HEK293 (cell line): ENCODE measurements around the gene XRCC6.

Experiments
- CTCF ChIA-PET: fragments of 350-600 bp; formaldehyde crosslinking; extraction: SDS; loops from one replicate; lab custom pipeline; 2021; ENCODE audit warnings: antibody characterized with exemption; lab: Yijun Ruan, JAX
- POLR2A ChIA-PET: fragments of 300-600 bp; formaldehyde crosslinking; extraction: SDS; loops from one replicate; lab custom pipeline; 2020; ENCODE audit warnings: antibody characterized with exemption, inconsistent platforms; lab: Yijun Ruan, JAX
- H3K27ac ChIP-seq: fragments of 200-500 bp; sonication (Bioruptor generic); 2 replicates; pipeline ENCODE4 v1.5.1; 2014; ENCODE audit warnings: low read depth, low read length, control low read depth, inconsistent platforms; ENCODE audit errors: extremely low read depth
- H3K36me3 ChIP-seq, 2 experiments: fragments of 200-500 bp in 1 of 2; sonication (Bioruptor generic) in 1 of 2; 1 replicate in 1 of 2; 2 replicates in 1 of 2; pipeline ENCODE4 v1.5.1; 2014 to 2017; ENCODE audit warnings: inconsistent platforms in 2 of 2, low read length in 2 of 2; ENCODE audit not compliant: control insufficient read depth in 2 of 2, insufficient read depth in 1 of 2
- H3K4me1 ChIP-seq: fragments of 200-500 bp; sonication (Bioruptor generic); 2 replicates; pipeline ENCODE4 v1.5.1; 2014; ENCODE audit warnings: mild to moderate bottlenecking, low read length, inconsistent platforms; ENCODE audit not compliant: control insufficient read depth, insufficient read depth
- H3K4me3 ChIP-seq: 2 replicates; pipeline ENCODE4 v1.5.1; 2011; ENCODE audit warnings: low read depth, mild to moderate bottlenecking, control low read depth, low read length, moderate library complexity
- H3K9me3 ChIP-seq: fragments of 200-500 bp; sonication (Bioruptor generic); 2 replicates; pipeline ENCODE4 v1.5.1; 2014; ENCODE audit warnings: low read depth, low read length, inconsistent platforms; ENCODE audit not compliant: control insufficient read depth, insufficient read depth
- SETDB1 ChIP-seq: IDR thresholded peaks from one replicate; pipeline ENCODE4 v1.6.1; 2017; ENCODE audit warnings: mild to moderate bottlenecking, low read length, moderate library complexity, mixed read lengths; ENCODE audit not compliant: insufficient read length
- SP7 ChIP-seq: fragments of 450-650 bp; formaldehyde crosslinking; IDR thresholded peaks from 2 replicates; pipeline ENCODE4 v1.5.1; 2016; ENCODE audit warnings: missing biosample characterization, missing genetic modification characterization
- WT1 ChIP-seq: fragments of 450-650 bp; formaldehyde crosslinking; IDR thresholded peaks from 2 replicates; pipeline ENCODE4 v1.5.1; 2016; ENCODE audit warnings: missing biosample characterization, missing genetic modification characterization
- YY1 ChIP-seq: fragments of 450-650 bp; formaldehyde crosslinking; IDR thresholded peaks from 2 replicates; pipeline ENCODE4 v1.5.1; 2018; ENCODE audit warnings: missing biosample characterization, missing genetic modification characterization
- YY2 ChIP-seq: fragments of 450-650 bp; formaldehyde crosslinking; IDR thresholded peaks from 2 replicates; pipeline ENCODE4 v1.5.1; 2016; ENCODE audit warnings: missing biosample characterization, missing genetic modification characterization
- ZEB2 ChIP-seq: fragments of 450-650 bp; formaldehyde crosslinking; IDR thresholded peaks from 2 replicates; pipeline ENCODE4 v1.5.1; 2016; ENCODE audit warnings: missing biosample characterization, missing genetic modification characterization
- ZIC2 ChIP-seq: fragments of 450-650 bp; formaldehyde crosslinking; IDR thresholded peaks from 2 replicates; pipeline ENCODE4 v1.5.1; 2016; ENCODE audit warnings: missing biosample characterization, missing genetic modification characterization
- ZNF121 ChIP-seq: fragments of 450-650 bp; formaldehyde crosslinking; IDR thresholded peaks from 2 replicates; pipeline ENCODE4 v1.5.1; 2016; ENCODE audit warnings: missing biosample characterization, missing genetic modification characterization
- ZNF223 ChIP-seq: fragments of 450-650 bp; formaldehyde crosslinking; IDR thresholded peaks from 2 replicates; pipeline ENCODE4 v1.5.1; 2016; ENCODE audit warnings: missing biosample characterization, missing genetic modification characterization
- ZNF274 ChIP-seq, 2 experiments: fragments of 200-500 bp in 1 of 2; fragments of 450-650 bp in 1 of 2; sonication (Bioruptor generic) in 1 of 2; formaldehyde crosslinking in 1 of 2; IDR thresholded peaks; 2 replicates each; pipeline versions ENCODE4 v1.5.1 to v1.6.1; 2014 to 2016; ENCODE audit warnings: borderline replicate concordance in 1 of 2, inconsistent platforms in 1 of 2, low read length in 1 of 2, missing biosample characterization in 1 of 2, missing genetic modification characterization in 1 of 2
- ZNF280C ChIP-seq: fragments of 450-650 bp; formaldehyde crosslinking; IDR thresholded peaks from 2 replicates; pipeline ENCODE4 v1.5.1; 2016; ENCODE audit warnings: missing biosample characterization, missing genetic modification characterization
- ZNF341 ChIP-seq: fragments of 450-650 bp; formaldehyde crosslinking; IDR thresholded peaks from 2 replicates; pipeline ENCODE4; 2016; ENCODE audit warnings: low read depth, missing biosample characterization, missing genetic modification characterization
- ZNF549 ChIP-seq: fragments of 450-650 bp; IDR thresholded peaks from 2 replicates; pipeline ENCODE4 v1.5.1; 2018; ENCODE audit warnings: missing biosample characterization, missing genetic modification characterization, mild to moderate bottlenecking, inconsistent platforms, moderate library complexity

The XRCC6 gene

GRCh38 chr22:41578114-41578513 is 43.0 kb upstream of the XRCC6 start:
- peaks cover 8 to 72% of the 10 kb centered on the region in 2 experiments; a peak in 2 of 3 replicates for H3K36me3 ChIP-seq
- ChIA-PET CTCF (interaction anchor here (0.7 to 4.0 kb wide), 5 partner anchors 11 to 76 kb away, joined by 3 to 36 read pairs (median 8); partner anchors contain the start of genes PMM1 and POLR3H), POLR2A (interaction anchor here (1.0 to 9.9 kb wide), 3 partner anchors 12 to 13 kb away, joined by 3 to 85 read pairs (median 3); partner anchors contain the start of gene PMM1)
- TF ChIP-seq ZNF121 (tag by site-specific recombination) (no peak), ZNF341 (tag by site-specific recombination) (no peak), SETDB1 (no peak)
- H3K4me3 ChIP-seq, result no peak overlapping the region
- no peaks in the 10 kb centered on the region for H3K9me3 ChIP-seq
- H3K27ac ChIP-seq, result no peak overlapping the region
- H3K4me1 ChIP-seq, result no peaks in the 10 kb centered on the region

DNA sequence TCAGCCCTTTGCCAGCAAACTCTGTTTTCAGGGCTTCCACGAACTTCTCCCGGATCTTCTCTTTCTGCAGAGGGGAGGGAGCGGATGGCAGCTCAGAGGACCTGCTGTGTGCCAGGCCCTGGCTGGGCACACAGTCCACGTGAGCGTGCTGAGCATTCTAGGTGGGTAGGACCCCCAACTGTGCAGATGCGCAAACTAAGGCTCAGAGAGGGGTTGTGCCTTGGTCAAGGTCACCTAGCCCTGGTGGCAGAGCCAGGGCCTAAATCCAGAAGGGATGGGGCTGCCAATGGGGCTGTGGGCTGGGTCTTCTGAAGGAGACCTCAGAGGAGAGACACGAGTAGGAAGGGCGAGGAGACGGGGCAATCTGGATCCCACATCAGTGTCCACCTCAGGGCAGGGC is 42.3 kb upstream of the XRCC6 start:
- POLR2A ChIA-PET, result interaction anchor here (1.0 to 9.9 kb wide), 3 partner anchors 9 to 13 kb away, joined by 3 to 85 read pairs (median 5); partner anchors contain the start of gene PMM1
- CTCF ChIA-PET, result interaction anchor here (3.5 to 4.0 kb wide), 2 partner anchors 11 to 19 kb away, joined by 23 to 36 read pairs; partner anchors contain the start of gene PMM1
- no peak for TF ChIP-seq WT1 (tag by site-specific recombination)
- TF ChIP-seq, all 188 proteins: peak for 0
- Histone ChIP-seq H3K4me3 (no peak overlapping the region), H3K9me3 (no peaks in the 10 kb centered on the region), H3K27ac (no peak overlapping the region), H3K36me3 (peaks cover 8 to 79% of the 10 kb centered on the region in 2 experiments; a peak in 2 of 3 replicates), H3K4me1 (no peaks in the 10 kb centered on the region)

GRCh38 chr22:41579297-41579996 is 41.6 kb upstream of the XRCC6 start:
- ChIA-PET POLR2A (interaction anchor here (0.6 to 9.9 kb wide), 5 partner anchors 9 to 76 kb away, joined by 3 to 85 read pairs (median 5); partner anchors contain the start of genes CSDC2 and PMM1), CTCF (interaction anchor here (1.0 to 4.0 kb wide), 3 partner anchors 8 to 18 kb away, joined by 3 to 36 read pairs (median 23); partner anchors contain the start of gene PMM1)
- TF ChIP-seq ZNF223 (no peak), ZNF549 (tag by site-specific recombination) (no peak), SP7 (no peak), ZNF121 (tag by site-specific recombination) (no peak), ZEB2 (tag by site-specific recombination) (no peak), ZNF280C (tag by site-specific recombination) (no peak), ZIC2 (tag by site-specific recombination) (no peak), ZNF274 (IDR thresholded peaks at IDR 0.05; ENCODE audit: low read length) (no peak), ZNF274 (tag by site-specific recombination; IDR thresholded peaks at IDR 0.05; ENCODE audit: borderline replicate concordance) (no peak)
- Histone ChIP-seq H3K27ac (no peak overlapping the region), H3K9me3 (no peaks in the 10 kb centered on the region), H3K36me3 (peaks cover 8 to 85% of the 10 kb centered on the region in 2 experiments; a peak in 2 of 3 replicates), H3K4me1 (no peaks in the 10 kb centered on the region), H3K4me3 (no peak overlapping the region)

DNA sequence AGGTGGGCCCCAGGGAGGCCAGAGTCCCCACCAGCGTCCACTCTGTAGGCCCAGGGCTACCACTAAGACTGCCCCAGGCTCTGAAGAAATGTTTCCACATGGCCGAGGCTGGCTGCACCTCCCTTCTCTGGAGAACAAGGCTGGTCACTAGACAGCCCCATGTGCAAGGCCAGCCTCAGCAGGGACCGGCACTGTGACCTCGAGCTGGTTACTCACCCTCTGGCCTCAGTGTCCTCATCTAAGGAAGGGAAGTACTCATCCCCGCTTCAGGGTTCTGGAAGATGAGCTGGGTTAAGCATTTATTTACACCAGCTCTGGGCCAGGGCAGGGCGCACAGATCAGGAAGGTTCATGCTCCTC is 41.1 kb upstream of the XRCC6 start:
- H3K4me1 ChIP-seq, result no peaks in the 10 kb centered on the region
- no peak overlapping the region for H3K4me3 ChIP-seq
- H3K9me3 ChIP-seq, result no peaks in the 10 kb centered on the region
- H3K27ac ChIP-seq, result no peak overlapping the region
- POLR2A ChIA-PET, result interaction anchor here (0.6 to 9.9 kb wide), 4 partner anchors 10 to 76 kb away, joined by 3 to 85 read pairs (median 6); partner anchors contain the start of genes CSDC2 and PMM1
- TF ChIP-seq YY2 (tag by site-specific recombination) (no peak), YY1 (no peak)
- TF ChIP-seq, all 188 proteins: peak for 0
- H3K36me3 ChIP-seq, result peaks cover 8 to 85% of the 10 kb centered on the region in 2 experiments; a peak in 2 of 3 replicates
- CTCF ChIA-PET, result interaction anchor here (1.0 to 4.0 kb wide), 3 partner anchors 9 to 18 kb away, joined by 3 to 23 read pairs (median 5); partner anchors contain the start of gene PMM1
